ENCODE measurements around the gene N4BP2.
A peak's percentile ranks its signal among the peaks of the same experiment; 100 is the strongest.

Gene N4BP2

GRCh38 chr4:40193016-40193571, 136.4 kb downstream of the N4BP2 start:
- peak overlapping the region; percentile 95 for H3K27ac ChIP-seq
- TF ChIP-seq CTCF (conservative IDR thresholded peaks at IDR 0.05) (no peak), ZFX (IDR thresholded peaks at IDR 0.05) (no peak)

GRCh38 chr4:40193578-40193977, 136.9 kb downstream of the N4BP2 start:
- TF ChIP-seq ZFX (IDR thresholded peaks at IDR 0.05) (no peak), CTCF (conservative IDR thresholded peaks at IDR 0.05) (no peak)
- H3K27ac ChIP-seq = peak overlapping the region; percentile 95

- H3K27ac ChIP-seq = peak overlapping the region; percentile 10; the same call in 1 of the 2 replicates
- no peak for TF ChIP-seq CTCF (conservative IDR thresholded peaks at IDR 0.05)
- TF ChIP-seq ZFX (IDR thresholded peaks at IDR 0.05) = no peak
These were observed 138.0 kb downstream of the N4BP2 start for GRCh38 chr4:40194602-40195161.

GRCh38 chr4:40195182-40196177, 138.8 kb downstream of the N4BP2 start:
- TF ChIP-seq CTCF (conservative IDR thresholded peaks at IDR 0.05) = no peak
- no peak for TF ChIP-seq ZFX (IDR thresholded peaks at IDR 0.05)
- H3K27ac ChIP-seq = no peak overlapping the region

- no peak for TF ChIP-seq ZFX (IDR thresholded peaks at IDR 0.05)
- no peak for TF ChIP-seq CTCF (conservative IDR thresholded peaks at IDR 0.05)
- no peak overlapping the region for H3K27ac ChIP-seq
These were observed 139.6 kb downstream of the N4BP2 start for GRCh38 chr4:40196272-40196671.

GRCh38 chr4:40196724-40197281, 140.2 kb downstream of the N4BP2 start, which contains the start of gene RHOH:
TSS of gene RHOH (plus strand) at chr4:40197031. CDS start at chr4:40243387, 46,356 bp downstream.
- no peak for TF ChIP-seq CTCF (conservative IDR thresholded peaks at IDR 0.05)
- no peak for TF ChIP-seq ZFX (IDR thresholded peaks at IDR 0.05)

More at GRCh38 chr4:40196724-40197281, 140.2 kb downstream of the N4BP2 start, which contains the start of gene RHOH:
- H3K27ac ChIP-seq = no peak within 1 kb of the TSS

All from C4-2B (cell line).